Measurements from ENCODE around the gene FXYD7. TPM values are rescaled to one million over a fixed set of nuclear protein-coding genes. Genes with fewer than 3 reads are reported as not detected.

FXYD7 gene
- total and polyA plus RNA-seq, 2 of the 13 experiments (the other 11 are each of a cell fraction or from before 2014, with no cell fraction given) = 0.55 TPM; not detected in 1

- TF ChIP-seq THAP9 (CRISPR knock-in tag; IDR thresholded peaks at IDR 0.05; ENCODE audit: borderline replicate concordance) (no peak), PRPF4 (IDR thresholded peaks at IDR 0.05; ENCODE audit: low read depth, low read length, poor library complexity, severe bottlenecking) (no peak), SKIL (CRISPR knock-in tag; IDR thresholded peaks at IDR 0.05; ENCODE audit: borderline replicate concordance) (no peak)
Measured at GRCh38 chr19:35143231-35143715, at the start of gene FXYD7 (continued).

GRCh38 chr19:35093430-35093829, 49.6 kb upstream of the FXYD7 start:
- Histone ChIP-seq H2AFZ (ENCODE audit: low read length) (no peak overlapping the region), H3K79me2 (ENCODE audit: insufficient read depth, low read length) (no peaks in the 10 kb centered on the region), H4K20me1 (ENCODE audit: insufficient read depth, low read length) (no peaks in the 10 kb centered on the region), H3K9ac (ENCODE audit: insufficient read depth, low read depth, low read length) (no peak overlapping the region), H3K4me1 (ENCODE audit: insufficient read depth, low read length) (peaks cover 24% of the 10 kb centered on the region), H3K4me3 (replicated peaks in 1 of 3; ENCODE audit: insufficient read depth in 1 of 3, low read depth in 2 of 3, low read length in 3 of 3) (no peak overlapping the region), H3K4me2 (ENCODE audit: low read depth, low read length) (no peak overlapping the region), H3K27ac (ENCODE audit: extremely low read length, insufficient read depth, low read length) (no peak overlapping the region), H3K9me3 (ENCODE audit: low read length) (no peaks in the 10 kb centered on the region), H3K27me3 (ENCODE audit: control insufficient read depth in 1 of 2, insufficient read depth in 2 of 2, low read length in 2 of 2) (no peaks in the 10 kb centered on the region; a peak in 1 of 5 replicates), H3K36me3 (replicated peaks in 1 of 2; ENCODE audit: control insufficient read depth in 1 of 2, insufficient read depth in 2 of 2, low read length in 2 of 2) (no peaks in the 10 kb centered on the region)
- BruUV-seq (replicated peaks) = no TSS peak
- DNase-seq (ENCODE audit: low spot score) (no peak), FAIRE-seq (no peak), ATAC-seq (no peak)
- in situ Hi-C loops (cut with HindIII; ENCODE audit: extremely low pct_ligation_motif_present, low pct_unique_long_range_greater_than_20kb) (no loop called here), intact Hi-C loops (cut with micrococcal nuclease; ENCODE audit: unreplicated experiment) (no loop called here)
- WGBS (ENCODE audit: low lambda C conversion rate) = 84% methylated on average over 5 of the region's 5 CpGs
- TF ChIP-seq ZNF121 (CRISPR knock-in tag; IDR thresholded peaks at IDR 0.05) (no peak), ZNF609 (CRISPR knock-in tag; IDR thresholded peaks at IDR 0.05; ENCODE audit: borderline replicate concordance) (no peak), ZFY (CRISPR knock-in tag; IDR thresholded peaks at IDR 0.05) (no peak), ZNF367 (CRISPR knock-in tag; IDR thresholded peaks at IDR 0.05; ENCODE audit: borderline replicate concordance) (no peak), MATR3 (CRISPR knock-in tag; IDR thresholded peaks at IDR 0.05) (no peak), ZNF12 (CRISPR knock-in tag; IDR thresholded peaks at IDR 0.05) (no peak)
- ChIA-PET POLR2A (no interaction called here), CTCF (ENCODE audit: low intra/inter-chr PET ratio, low total read pairs) (no interaction called here)

All from HepG2 (cell line).